ENCODE measurements around the gene SENP3. TPM values are rescaled to one million over a fixed set of nuclear protein-coding genes. Genes with fewer than 3 reads are reported as not detected.
A peak's percentile ranks its signal among the peaks of the same experiment; 100 is the strongest.

The SENP3 gene
- total and polyA plus RNA-seq, 4 donors, result 4.9 to 29.2 (median 19.7) TPM

- Histone ChIP-seq H3K4me3 (ENCODE audit: low read depth in 1 of 3, low read length in 3 of 3) (peak within 1 kb of the TSS; percentile 78 to 96 (median 84)), H3K9me3 (ENCODE audit: control insufficient read depth in 4 of 4, low read length in 3 of 4) (no peaks in the 10 kb centered on the region), H3K36me3 (ENCODE audit: control insufficient read depth in 4 of 4, insufficient read depth in 3 of 4, low read depth in 1 of 4, low read length in 3 of 4) (peaks cover 4 to 9% (median 6%) of the 10 kb centered on the region in 4 donors), H3K4me1 (ENCODE audit: control insufficient read depth in 4 of 4, insufficient read depth in 4 of 4, low read length in 3 of 4) (peaks cover 15 to 48% (median 33%) of the 10 kb centered on the region in 4 donors), H3K27ac (ENCODE audit: low read depth in 1 of 2, low read length in 2 of 2) (peak within 1 kb of the TSS; percentile 94 to 95), H3K27me3 (ENCODE audit: control insufficient read depth in 4 of 4, insufficient read depth in 4 of 4, low read length in 3 of 4) (no peaks in the 10 kb centered on the region), H3K9ac (ENCODE audit: low read depth in 1 of 2, low read length in 2 of 2) (peak within 1 kb of the TSS; percentile 68 to 96)
- peak; percentile 93 for DNase-seq (ENCODE audit: low spot score)
- TF ChIP-seq REST (IDR thresholded peaks at IDR 0.05) (peak; percentile 85), EGR1 (IDR thresholded peaks at IDR 0.05; ENCODE audit: low read depth in 2 of 2) (peak; percentile 78 to 92), JUND (IDR thresholded peaks at IDR 0.05) (peak in 1 of 2 donors; percentile 53), TAF1 (conservative IDR thresholded peaks at IDR 0.05) (peak; percentile 92), NR2F2 (IDR thresholded peaks at IDR 0.05) (no peak), ATF3 (IDR thresholded peaks at IDR 0.05) (no peak), HNF4G (IDR thresholded peaks at IDR 0.05) (no peak), YY1 (IDR thresholded peaks at IDR 0.05) (peak; percentile 100), FOXA1 (IDR thresholded peaks at IDR 0.05) (peak; percentile 66), HNF4A (conservative IDR thresholded peaks at IDR 0.05) (peak; percentile 23 to 31), RXRA (IDR thresholded peaks at IDR 0.05) (peak; percentile 17 to 45), GABPA (IDR thresholded peaks at IDR 0.05 in 1 of 2, conservative IDR thresholded peaks at IDR 0.05 in 1 of 2) (peak; percentile 94 to 96), RAD21 (IDR thresholded peaks at IDR 0.05) (peak in 1 of 2 donors; percentile 23), SP1 (IDR thresholded peaks at IDR 0.05) (peak; percentile 68), FOXA2 (IDR thresholded peaks at IDR 0.05) (peak; percentile 52)
- TF ChIP-seq, protein P1, sequence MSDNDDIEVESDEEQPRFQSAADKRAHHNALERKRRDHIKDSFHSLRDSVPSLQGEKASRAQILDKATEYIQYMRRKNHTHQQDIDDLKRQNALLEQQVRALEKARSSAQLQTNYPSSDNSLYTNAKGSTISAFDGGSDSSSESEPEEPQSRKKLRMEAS (IDR thresholded peaks at IDR 0.05), result peak; percentile 99
- TF ChIP-seq, protein P2, sequence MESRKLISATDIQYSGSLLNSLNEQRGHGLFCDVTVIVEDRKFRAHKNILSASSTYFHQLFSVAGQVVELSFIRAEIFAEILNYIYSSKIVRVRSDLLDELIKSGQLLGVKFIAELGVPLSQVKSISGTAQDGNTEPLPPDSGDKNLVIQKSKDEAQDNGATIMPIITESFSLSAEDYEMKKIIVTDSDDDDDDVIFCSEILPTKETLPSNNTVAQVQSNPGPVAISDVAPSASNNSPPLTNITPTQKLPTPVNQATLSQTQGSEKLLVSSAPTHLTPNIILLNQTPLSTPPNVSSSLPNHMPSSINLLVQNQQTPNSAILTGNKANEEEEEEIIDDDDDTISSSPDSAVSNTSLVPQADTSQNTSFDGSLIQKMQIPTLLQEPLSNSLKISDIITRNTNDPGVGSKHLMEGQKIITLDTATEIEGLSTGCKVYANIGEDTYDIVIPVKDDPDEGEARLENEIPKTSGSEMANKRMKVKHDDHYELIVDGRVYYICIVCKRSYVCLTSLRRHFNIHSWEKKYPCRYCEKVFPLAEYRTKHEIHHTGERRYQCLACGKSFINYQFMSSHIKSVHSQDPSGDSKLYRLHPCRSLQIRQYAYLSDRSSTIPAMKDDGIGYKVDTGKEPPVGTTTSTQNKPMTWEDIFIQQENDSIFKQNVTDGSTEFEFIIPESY (IDR thresholded peaks at IDR 0.05), result peak; percentile 91
- TF ChIP-seq, protein P3, sequence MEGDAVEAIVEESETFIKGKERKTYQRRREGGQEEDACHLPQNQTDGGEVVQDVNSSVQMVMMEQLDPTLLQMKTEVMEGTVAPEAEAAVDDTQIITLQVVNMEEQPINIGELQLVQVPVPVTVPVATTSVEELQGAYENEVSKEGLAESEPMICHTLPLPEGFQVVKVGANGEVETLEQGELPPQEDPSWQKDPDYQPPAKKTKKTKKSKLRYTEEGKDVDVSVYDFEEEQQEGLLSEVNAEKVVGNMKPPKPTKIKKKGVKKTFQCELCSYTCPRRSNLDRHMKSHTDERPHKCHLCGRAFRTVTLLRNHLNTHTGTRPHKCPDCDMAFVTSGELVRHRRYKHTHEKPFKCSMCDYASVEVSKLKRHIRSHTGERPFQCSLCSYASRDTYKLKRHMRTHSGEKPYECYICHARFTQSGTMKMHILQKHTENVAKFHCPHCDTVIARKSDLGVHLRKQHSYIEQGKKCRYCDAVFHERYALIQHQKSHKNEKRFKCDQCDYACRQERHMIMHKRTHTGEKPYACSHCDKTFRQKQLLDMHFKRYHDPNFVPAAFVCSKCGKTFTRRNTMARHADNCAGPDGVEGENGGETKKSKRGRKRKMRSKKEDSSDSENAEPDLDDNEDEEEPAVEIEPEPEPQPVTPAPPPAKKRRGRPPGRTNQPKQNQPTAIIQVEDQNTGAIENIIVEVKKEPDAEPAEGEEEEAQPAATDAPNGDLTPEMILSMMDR (IDR thresholded peaks at IDR 0.05; ENCODE audit: low read depth, low read length, missing input control), result no peak
- 15% methylated on average over 69 of the region's 69 CpGs for WGBS
These were observed 21.8 kb downstream of the SENP3 start, which contains the start of gene MPDU1 for GRCh38 chr17:7583253-7584109. Gene MPDU1 (plus strand): TSS chr17:7583852. CDS start chr17:7583863, 11 bp downstream.

Measured in liver (tissue), 9 donors.